A673 (cell line): ENCODE data around the gene ATG9A. TPM values are rescaled to one million over a fixed set of nuclear protein-coding genes. Genes with fewer than 3 reads are reported as not detected.

Experiments
- BruUV-seq: library from RNA; stranded (reverse); fragments of 400-500 nt; replicated peaks from 2 replicates; lab custom pipeline; 2021; lab: Mats Ljungman, UMichigan
- CTCF ChIA-PET: fragments of 300-600 bp; sonication (Branson Sonifier 250); formaldehyde crosslinking; loops from one replicate; lab custom pipeline; 2022; ENCODE audit warnings: antibody characterized with exemption; lab: Charles Lee
- POLR2A ChIA-PET: fragments of 300-600 bp; sonication (Branson Sonifier 250); formaldehyde crosslinking; loops from one replicate; lab custom pipeline; 2022; ENCODE audit warnings: antibody characterized with exemption; ENCODE audit not compliant: low non-redundant PET; lab: Charles Lee
- DNase-seq: peaks from one replicate; pipeline ENCODE4 v3.0.0-alpha.2; 2015; ENCODE audit warnings: low spot score
- H3K27ac ChIP-seq: fragments of 200-600 bp; sonication (generic); 2 replicates; pipeline ENCODE4 v1.5.1; 2016; ENCODE audit warnings: mixed run types, low read depth, mild to moderate bottlenecking, mixed read lengths, antibody characterized with exemption, low read length; ENCODE audit not compliant: poor library complexity, severe bottlenecking
- H3K27me3 ChIP-seq: fragments of 200-600 bp; sonication (generic); replicated peaks from 2 replicates; pipeline ENCODE4 v1.6.1; 2017; ENCODE audit warnings: mixed run types, low read depth, mild to moderate bottlenecking, mixed read lengths, antibody characterized with exemption, low read length; ENCODE audit not compliant: insufficient read depth, poor library complexity
- H3K36me3 ChIP-seq: fragments of 200-600 bp; sonication (generic); 2 replicates; pipeline ENCODE4 v1.6.1; 2016; ENCODE audit warnings: mixed run types, mild to moderate bottlenecking, mixed read lengths, antibody characterized with exemption, low read length; ENCODE audit not compliant: insufficient read depth, poor library complexity, severe bottlenecking
- H3K4me1 ChIP-seq: fragments of 200-600 bp; sonication (generic); 2 replicates; pipeline ENCODE4 v1.6.1; 2017; ENCODE audit warnings: mixed run types, mild to moderate bottlenecking, mixed read lengths, antibody characterized with exemption, low read length; ENCODE audit not compliant: insufficient read depth, poor library complexity, severe bottlenecking
- H3K4me3 ChIP-seq: fragments of 200-600 bp; sonication (generic); 2 replicates; pipeline ENCODE4 v1.5.1; 2016; ENCODE audit warnings: low read depth, mixed run types, mild to moderate bottlenecking, mixed read lengths, low read length; ENCODE audit not compliant: poor library complexity, severe bottlenecking
- H3K9me3 ChIP-seq: fragments of 200-600 bp; sonication (generic); 2 replicates; pipeline ENCODE4 v1.6.1; 2016; ENCODE audit warnings: mixed run types, low read depth, mild to moderate bottlenecking, mixed read lengths, antibody characterized with exemption, low read length; ENCODE audit not compliant: poor library complexity, severe bottlenecking
- EZH2 ChIP-seq: fragments of 200-600 bp; sonication (generic); IDR thresholded peaks from 2 replicates; pipeline ENCODE4 v1.6.1; 2017; ENCODE audit warnings: borderline replicate concordance, low read depth, mild to moderate bottlenecking, mixed read lengths, antibody characterized with exemption, low read length; ENCODE audit not compliant: poor library complexity, severe bottlenecking
- intact Hi-C: fragments of 100-400 bp; cut with micrococcal nuclease; formaldehyde crosslinking; loops from one replicate; pipeline ENCODE4 v1.10.0; 2022; ENCODE audit not compliant: unreplicated experiment
- total RNA-seq: library from RNA; stranded (reverse); gene quantifications from 2 replicates; pipeline ENCODE4 v1.2.3, GENCODE V29; 2021
- TF ChIP-seq, protein P1 (sequence below): fragments of 300-800, 200-600 bp; sonication (generic); conservative IDR thresholded peaks from 2 replicates; pipeline ENCODE4 v1.5.1; 2017; ENCODE audit warnings: low read depth, mild to moderate bottlenecking, antibody characterized with exemption, low read length, moderate library complexity, mixed read lengths

ATG9A gene
- total RNA-seq, 1 experiment from 2014 or later = 50.0 TPM

DNA sequence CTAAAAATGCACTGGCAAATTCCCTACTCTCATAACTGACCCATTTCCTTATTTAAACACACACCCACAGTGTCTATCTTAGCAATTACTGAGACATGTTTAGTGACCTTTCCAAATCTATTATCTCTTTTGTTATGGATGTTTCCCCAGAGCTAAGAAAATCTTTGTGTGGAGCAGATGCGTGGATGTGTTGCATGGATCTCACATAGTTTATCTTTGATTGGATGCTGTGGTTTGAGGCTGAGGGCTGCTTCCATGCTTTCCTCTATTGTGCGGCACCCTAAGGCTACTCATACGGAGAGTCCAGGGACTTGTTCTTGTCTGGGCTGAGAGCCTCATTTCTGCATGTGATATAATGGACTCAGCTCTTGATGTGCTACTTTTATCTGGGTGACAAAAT lies 4.9 kb upstream of the ATG9A start:
- ChIA-PET POLR2A (no interaction called here), CTCF (no interaction called here)
- Histone ChIP-seq H3K4me3 (no peak overlapping the region), H3K4me1 (peaks cover 6% of the 10 kb centered on the region), H3K27me3 (no peaks in the 10 kb centered on the region), H3K9me3 (no peaks in the 10 kb centered on the region), H3K36me3 (peaks cover 47% of the 10 kb centered on the region), H3K27ac (no peak overlapping the region)
- TF ChIP-seq, protein P1, sequence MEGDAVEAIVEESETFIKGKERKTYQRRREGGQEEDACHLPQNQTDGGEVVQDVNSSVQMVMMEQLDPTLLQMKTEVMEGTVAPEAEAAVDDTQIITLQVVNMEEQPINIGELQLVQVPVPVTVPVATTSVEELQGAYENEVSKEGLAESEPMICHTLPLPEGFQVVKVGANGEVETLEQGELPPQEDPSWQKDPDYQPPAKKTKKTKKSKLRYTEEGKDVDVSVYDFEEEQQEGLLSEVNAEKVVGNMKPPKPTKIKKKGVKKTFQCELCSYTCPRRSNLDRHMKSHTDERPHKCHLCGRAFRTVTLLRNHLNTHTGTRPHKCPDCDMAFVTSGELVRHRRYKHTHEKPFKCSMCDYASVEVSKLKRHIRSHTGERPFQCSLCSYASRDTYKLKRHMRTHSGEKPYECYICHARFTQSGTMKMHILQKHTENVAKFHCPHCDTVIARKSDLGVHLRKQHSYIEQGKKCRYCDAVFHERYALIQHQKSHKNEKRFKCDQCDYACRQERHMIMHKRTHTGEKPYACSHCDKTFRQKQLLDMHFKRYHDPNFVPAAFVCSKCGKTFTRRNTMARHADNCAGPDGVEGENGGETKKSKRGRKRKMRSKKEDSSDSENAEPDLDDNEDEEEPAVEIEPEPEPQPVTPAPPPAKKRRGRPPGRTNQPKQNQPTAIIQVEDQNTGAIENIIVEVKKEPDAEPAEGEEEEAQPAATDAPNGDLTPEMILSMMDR = no peak
- no peak for TF ChIP-seq EZH2
- BruUV-seq = no TSS peak
- no peak for DNase-seq
- intact Hi-C loops = no loop called here

GRCh38 chr2:219230059-219230540 lies 664 bp upstream of the ATG9A start:
- ChIA-PET POLR2A (no interaction called here), CTCF (no interaction called here)
- intact Hi-C loops = no loop called here
- H3K4me3 ChIP-seq = peak overlapping the region; percentile 71
- H3K36me3 ChIP-seq = peaks cover 40% of the 10 kb centered on the region
- H3K27me3 ChIP-seq = no peaks in the 10 kb centered on the region
- BruUV-seq = TSS peak; percentile 65
- H3K9me3 ChIP-seq = no peaks in the 10 kb centered on the region
- no peak for TF ChIP-seq EZH2
- TF ChIP-seq, protein P1 = no peak
- peak overlapping the region; percentile 89 for H3K27ac ChIP-seq
- DNase-seq = no peak
- peaks cover 6% of the 10 kb centered on the region for H3K4me1 ChIP-seq

GRCh38 chr2:219228911-219229304 lies 528 bp downstream of the ATG9A start:
- no peak for DNase-seq
- ChIA-PET CTCF (no interaction called here), POLR2A (interaction anchor here (0.6 kb wide), 1 partner anchor 20 kb away, joined by 4 read pairs; no protein-coding TSS in a partner anchor)
- BruUV-seq = no TSS peak
- H3K4me3 ChIP-seq = peak overlapping the region; percentile 71
- peaks cover 40% of the 10 kb centered on the region for H3K36me3 ChIP-seq
- H3K27ac ChIP-seq = peak overlapping the region; percentile 89
- no peaks in the 10 kb centered on the region for H3K27me3 ChIP-seq
- intact Hi-C loops = no loop called here
- peaks cover 6% of the 10 kb centered on the region for H3K4me1 ChIP-seq
- TF ChIP-seq, protein P1 = no peak
- no peak for TF ChIP-seq EZH2
- H3K9me3 ChIP-seq = no peaks in the 10 kb centered on the region
